Measurements from ENCODE around the gene ELFN2.

GRCh38 chr22:37425369-37425768, 1.9 kb downstream of the ELFN2 start:
- no peak for TF ChIP-seq CTCF (IDR thresholded peaks at IDR 0.05)
- no peak for TF ChIP-seq POLR2A (IDR thresholded peaks at IDR 0.05)
